ENCODE results near the gene HGFAC. TPM values are rescaled to one million over a fixed set of nuclear protein-coding genes. Genes with fewer than 3 reads are reported as not detected.

HGFAC gene
- polyA plus RNA-seq, 1 donor: 1.3 TPM

- Histone ChIP-seq H3K9me3 (ENCODE audit: control insufficient read depth, low read depth, low read length) (no peaks in the 10 kb centered on the region), H3K27me3 (ENCODE audit: control insufficient read depth, insufficient read depth, low read length) (peaks cover 42% of the 10 kb centered on the region), H3K27ac (ENCODE audit: low read length) (no peak overlapping the region), H3K4me1 (ENCODE audit: control insufficient read depth, insufficient read depth, low read length) (peaks cover 36% of the 10 kb centered on the region), H3K36me3 (ENCODE audit: control insufficient read depth, insufficient read depth, low read length) (no peaks in the 10 kb centered on the region), H3K4me3 (ENCODE audit: low read length) (no peak overlapping the region)
- no CpG with 5 or more reads among the region's 17 CpGs for WGBS (ENCODE audit: insufficient coverage, low lambda C conversion rate)
- DNase-seq: no peak
Observed at GRCh38 chr4:3491681-3492405, 50.1 kb downstream of the HGFAC start.

GRCh38 chr4:3492741-3493719, 51.3 kb downstream of the HGFAC start:
- Histone ChIP-seq H3K36me3 (ENCODE audit: control insufficient read depth, insufficient read depth, low read length) (no peaks in the 10 kb centered on the region), H3K4me3 (ENCODE audit: low read length) (no peak overlapping the region), H3K27me3 (ENCODE audit: control insufficient read depth, insufficient read depth, low read length) (peaks cover 32% of the 10 kb centered on the region), H3K9me3 (ENCODE audit: control insufficient read depth, low read depth, low read length) (peaks cover 2% of the 10 kb centered on the region), H3K4me1 (ENCODE audit: control insufficient read depth, insufficient read depth, low read length) (peaks cover 47% of the 10 kb centered on the region), H3K27ac (ENCODE audit: low read length) (no peak overlapping the region)
- no peak for DNase-seq
- no CpG with 5 or more reads among the region's 55 CpGs for WGBS (ENCODE audit: insufficient coverage, low lambda C conversion rate)

GRCh38 chr4:3493720-3494461, 52.1 kb downstream of the HGFAC start:
- H3K36me3 ChIP-seq (ENCODE audit: control insufficient read depth, insufficient read depth, low read length): peaks cover 5% of the 10 kb centered on the region
- peak overlapping the region; percentile 30 for H3K27ac ChIP-seq (ENCODE audit: low read length)
- DNase-seq: no peak
- H3K4me1 ChIP-seq (ENCODE audit: control insufficient read depth, insufficient read depth, low read length): peaks cover 50% of the 10 kb centered on the region
- H3K9me3 ChIP-seq (ENCODE audit: control insufficient read depth, low read depth, low read length): peaks cover 2% of the 10 kb centered on the region
- H3K27me3 ChIP-seq (ENCODE audit: control insufficient read depth, insufficient read depth, low read length): peaks cover 23% of the 10 kb centered on the region
- H3K4me3 ChIP-seq (ENCODE audit: low read length): no peak overlapping the region
- no CpG with 5 or more reads among the region's 20 CpGs for WGBS (ENCODE audit: insufficient coverage, low lambda C conversion rate)

- Histone ChIP-seq H3K36me3 (ENCODE audit: control insufficient read depth, insufficient read depth, low read length) (peaks cover 9% of the 10 kb centered on the region), H3K27me3 (ENCODE audit: control insufficient read depth, insufficient read depth, low read length) (peaks cover 17% of the 10 kb centered on the region), H3K4me1 (ENCODE audit: control insufficient read depth, insufficient read depth, low read length) (peaks cover 53% of the 10 kb centered on the region), H3K4me3 (ENCODE audit: low read length) (no peak overlapping the region), H3K9me3 (ENCODE audit: control insufficient read depth, low read depth, low read length) (peaks cover 2% of the 10 kb centered on the region), H3K27ac (ENCODE audit: low read length) (peak overlapping the region; percentile 78)
- DNase-seq: peak; percentile 61 to 78
- WGBS (ENCODE audit: insufficient coverage, low lambda C conversion rate): no CpG with 5 or more reads among the region's 15 CpGs
Observed at GRCh38 chr4:3494462-3494871, 52.7 kb downstream of the HGFAC start.

GRCh38 chr4:3495204-3495975, 53.6 kb downstream of the HGFAC start:
- peaks cover 14% of the 10 kb centered on the region for H3K27me3 ChIP-seq (ENCODE audit: control insufficient read depth, insufficient read depth, low read length)
- WGBS (ENCODE audit: insufficient coverage, low lambda C conversion rate): no CpG with 5 or more reads among the region's 28 CpGs
- no peak overlapping the region for H3K4me3 ChIP-seq (ENCODE audit: low read length)
- peaks cover 11% of the 10 kb centered on the region for H3K36me3 ChIP-seq (ENCODE audit: control insufficient read depth, insufficient read depth, low read length)
- H3K27ac ChIP-seq (ENCODE audit: low read length): peak overlapping the region; percentile 78
- peaks cover 55% of the 10 kb centered on the region for H3K4me1 ChIP-seq (ENCODE audit: control insufficient read depth, insufficient read depth, low read length)
- peaks cover 2% of the 10 kb centered on the region for H3K9me3 ChIP-seq (ENCODE audit: control insufficient read depth, low read depth, low read length)
- DNase-seq: peak in 1 of 2 donors; percentile 70

GRCh38 chr4:3496021-3496420, 54.3 kb downstream of the HGFAC start:
- H3K27me3 ChIP-seq (ENCODE audit: control insufficient read depth, insufficient read depth, low read length): peaks cover 12% of the 10 kb centered on the region
- H3K27ac ChIP-seq (ENCODE audit: low read length): peak overlapping the region; percentile 78
- WGBS (ENCODE audit: insufficient coverage, low lambda C conversion rate): no CpG with 5 or more reads among the region's 14 CpGs
- DNase-seq: peak; percentile 90 to 96
- H3K9me3 ChIP-seq (ENCODE audit: control insufficient read depth, low read depth, low read length): peaks cover 2% of the 10 kb centered on the region
- H3K36me3 ChIP-seq (ENCODE audit: control insufficient read depth, insufficient read depth, low read length): peaks cover 11% of the 10 kb centered on the region
- peaks cover 55% of the 10 kb centered on the region for H3K4me1 ChIP-seq (ENCODE audit: control insufficient read depth, insufficient read depth, low read length)
- peak overlapping the region; percentile 27 for H3K4me3 ChIP-seq (ENCODE audit: low read length)

GRCh38 chr4:3497095-3497494, 55.3 kb downstream of the HGFAC start:
- peaks cover 2% of the 10 kb centered on the region for H3K9me3 ChIP-seq (ENCODE audit: control insufficient read depth, low read depth, low read length)
- peak overlapping the region; percentile 47 for H3K27ac ChIP-seq (ENCODE audit: low read length)
- peaks cover 1% of the 10 kb centered on the region for H3K27me3 ChIP-seq (ENCODE audit: control insufficient read depth, insufficient read depth, low read length)
- no CpG with 5 or more reads among the region's 6 CpGs for WGBS (ENCODE audit: insufficient coverage, low lambda C conversion rate)
- DNase-seq: no peak
- peak overlapping the region; percentile 27 for H3K4me3 ChIP-seq (ENCODE audit: low read length)
- peaks cover 55% of the 10 kb centered on the region for H3K4me1 ChIP-seq (ENCODE audit: control insufficient read depth, insufficient read depth, low read length)
- peaks cover 21% of the 10 kb centered on the region for H3K36me3 ChIP-seq (ENCODE audit: control insufficient read depth, insufficient read depth, low read length)

- Histone ChIP-seq H3K27me3 (ENCODE audit: control insufficient read depth, insufficient read depth, low read length) (no peaks in the 10 kb centered on the region), H3K27ac (ENCODE audit: low read length) (peak overlapping the region; percentile 47), H3K4me3 (ENCODE audit: low read length) (no peak overlapping the region), H3K4me1 (ENCODE audit: control insufficient read depth, insufficient read depth, low read length) (peaks cover 55% of the 10 kb centered on the region), H3K36me3 (ENCODE audit: control insufficient read depth, insufficient read depth, low read length) (peaks cover 28% of the 10 kb centered on the region), H3K9me3 (ENCODE audit: control insufficient read depth, low read depth, low read length) (peaks cover 2% of the 10 kb centered on the region)
- DNase-seq: peak; percentile 57 to 75
- WGBS (ENCODE audit: insufficient coverage, low lambda C conversion rate): no CpG with 5 or more reads among the region's 24 CpGs
Observed at GRCh38 chr4:3497523-3498389, 56.0 kb downstream of the HGFAC start.

- H3K4me1 ChIP-seq (ENCODE audit: control insufficient read depth, insufficient read depth, low read length): peaks cover 53% of the 10 kb centered on the region
- no peaks in the 10 kb centered on the region for H3K27me3 ChIP-seq (ENCODE audit: control insufficient read depth, insufficient read depth, low read length)
- no peak for DNase-seq
- peaks cover 35% of the 10 kb centered on the region for H3K36me3 ChIP-seq (ENCODE audit: control insufficient read depth, insufficient read depth, low read length)
- peaks cover 2% of the 10 kb centered on the region for H3K9me3 ChIP-seq (ENCODE audit: control insufficient read depth, low read depth, low read length)
- H3K4me3 ChIP-seq (ENCODE audit: low read length): no peak overlapping the region
- no peak overlapping the region for H3K27ac ChIP-seq (ENCODE audit: low read length)
- WGBS (ENCODE audit: insufficient coverage, low lambda C conversion rate): no CpG with 5 or more reads among the region's 11 CpGs
Observed at GRCh38 chr4:3498407-3498806, 56.6 kb downstream of the HGFAC start.

All from large intestine (tissue), 3 donors.